IPS-18c (cell line): Measurements from ENCODE around the gene PLCH1.

Experiments
- H3K4me3 ChIP-seq: 2 replicates; pipeline ENCODE4 v1.7.0; 2013; ENCODE audit warnings: low read depth, mild to moderate bottlenecking, low read length, moderate library complexity; ENCODE audit not compliant: insufficient read depth
- H3K9me3 ChIP-seq: one replicate; pipeline ENCODE4 v1.6.1; 2013; ENCODE audit warnings: mild to moderate bottlenecking, low read length, moderate library complexity; ENCODE audit not compliant: control insufficient read depth, insufficient read depth

PLCH1 gene

DNA sequence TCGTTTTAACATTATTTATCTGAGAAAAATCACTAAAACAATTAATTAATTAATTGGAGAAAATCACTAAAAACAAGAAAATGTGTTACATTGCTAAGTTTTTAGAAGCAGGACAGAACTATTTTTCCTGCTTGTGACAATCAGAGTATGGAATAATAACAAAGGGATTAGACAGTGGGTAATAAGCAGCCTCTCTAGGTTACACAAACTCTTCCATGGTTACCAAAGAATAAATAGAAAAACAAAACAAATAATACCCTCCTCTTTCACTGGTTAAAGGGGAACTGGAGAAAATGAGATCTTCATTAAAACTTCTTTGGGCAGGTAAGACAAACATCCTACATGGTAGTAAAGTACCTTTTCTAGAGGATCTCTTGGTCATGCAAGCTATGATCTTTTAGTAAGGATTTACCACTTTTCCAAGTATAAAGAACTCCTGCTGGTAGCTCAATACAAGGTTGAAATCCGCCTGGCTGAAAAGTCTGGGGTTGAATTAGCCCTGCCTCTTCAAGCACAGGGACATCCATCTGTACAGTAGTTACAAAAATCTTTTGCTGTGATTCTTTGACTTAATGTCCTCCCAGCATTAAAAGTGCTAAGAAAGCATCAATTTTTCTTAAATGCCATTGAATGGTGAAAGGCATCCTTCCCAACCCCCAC, 2.5 kb upstream of the PLCH1 start:
- Histone ChIP-seq H3K9me3 (no peaks in the 10 kb centered on the region), H3K4me3 (no peak overlapping the region)

DNA sequence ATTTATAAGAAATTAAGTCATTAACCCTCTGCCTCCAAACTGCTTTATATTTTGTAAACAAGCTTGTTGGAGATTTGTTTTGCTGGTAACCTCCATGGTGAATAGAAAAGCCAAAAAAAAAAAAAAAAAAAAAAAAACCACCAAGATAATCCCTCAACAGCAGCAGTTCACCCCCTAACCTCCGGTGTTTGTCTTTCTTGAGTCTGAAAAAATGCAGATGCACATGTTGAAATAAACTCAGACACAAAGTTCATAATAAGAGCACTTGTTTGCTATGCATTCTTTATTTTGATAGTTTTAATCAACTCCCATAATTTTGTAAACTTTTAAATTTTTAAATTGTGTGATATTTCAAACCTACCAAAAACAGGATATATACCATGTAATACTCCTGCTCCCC, 1.8 kb upstream of the PLCH1 start:
- H3K4me3 ChIP-seq = no peak overlapping the region
- no peaks in the 10 kb centered on the region for H3K9me3 ChIP-seq

DNA sequence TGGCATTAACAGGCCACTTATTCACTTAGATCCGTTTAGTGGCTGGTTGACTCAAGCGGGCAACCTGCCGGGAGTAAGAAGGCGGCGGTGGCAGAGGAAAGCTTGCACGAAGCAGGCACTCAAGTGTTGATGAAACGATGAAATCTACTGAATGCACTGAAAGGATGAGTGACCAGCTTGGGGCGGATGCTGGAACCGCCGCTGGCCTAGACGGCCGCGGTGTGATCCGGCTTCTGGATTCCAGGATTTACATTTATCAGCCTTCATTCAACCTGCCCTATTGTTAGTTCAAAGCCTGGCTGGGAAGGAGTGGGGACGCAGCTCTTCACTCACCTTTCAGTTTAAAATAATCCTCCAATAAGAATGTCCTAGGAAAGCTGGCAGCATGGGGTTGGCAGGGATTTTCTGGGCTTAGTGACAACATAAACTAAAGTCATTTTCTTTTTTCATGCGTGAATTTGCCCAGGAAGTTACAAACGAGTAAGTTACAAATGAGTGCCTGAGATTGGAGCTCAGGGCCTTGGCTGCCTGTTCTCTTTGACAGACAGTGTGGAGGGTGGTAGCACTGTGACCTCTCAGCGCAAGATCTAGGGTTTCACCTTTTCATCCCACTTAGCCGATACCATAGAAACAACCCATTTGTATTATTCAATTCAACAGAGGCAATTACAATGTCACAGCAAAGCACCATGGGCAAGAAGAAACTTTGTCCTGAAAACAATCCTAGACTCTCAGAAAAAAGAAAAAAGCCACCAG, 1.1 kb upstream of the PLCH1 start:
- Histone ChIP-seq H3K4me3 (peak overlapping the region; percentile 34; the same call in 1 of the 2 replicates), H3K9me3 (no peaks in the 10 kb centered on the region)

- peak overlapping the region; percentile 78 for H3K4me3 ChIP-seq
- no peaks in the 10 kb centered on the region for H3K9me3 ChIP-seq
Observed at GRCh38 chr3:155744010-155744625, 753 bp downstream of the PLCH1 start.

- Histone ChIP-seq H3K4me3 (peak overlapping the region; percentile 78), H3K9me3 (no peaks in the 10 kb centered on the region)
Observed at GRCh38 chr3:155743606-155744005, 1.3 kb downstream of the PLCH1 start.

DNA sequence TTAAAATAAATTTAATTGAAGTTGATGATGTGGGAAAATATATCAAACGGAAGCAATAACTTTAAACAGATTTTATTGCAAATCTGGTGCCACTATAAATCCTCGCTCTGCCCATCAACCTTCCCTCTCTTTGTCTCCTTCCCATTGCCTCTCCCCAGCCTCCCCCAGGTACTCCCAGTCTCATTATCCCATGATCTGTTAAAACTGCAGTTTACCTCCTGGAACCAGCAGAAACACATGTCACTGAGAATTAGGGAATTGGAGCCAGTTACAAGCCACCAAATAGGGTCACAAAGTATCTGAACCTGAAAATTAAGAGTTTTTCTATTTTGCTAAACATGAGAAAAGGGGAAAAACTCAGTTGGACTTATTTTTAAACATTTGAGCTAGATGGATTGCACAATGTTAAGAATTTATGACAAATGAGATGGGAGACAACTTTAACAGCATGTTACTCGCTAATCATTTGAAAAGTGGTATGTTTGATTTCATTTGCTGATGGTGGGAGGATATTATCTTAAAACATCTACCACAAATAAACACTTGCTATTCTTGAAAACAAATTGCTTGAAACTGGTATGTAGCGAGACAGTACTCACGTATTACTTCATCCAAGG, 2.4 kb downstream of the PLCH1 start:
- Histone ChIP-seq H3K4me3 (no peak overlapping the region), H3K9me3 (no peaks in the 10 kb centered on the region)

- Histone ChIP-seq H3K9me3 (no peaks in the 10 kb centered on the region), H3K4me3 (no peak overlapping the region)
Observed at GRCh38 chr3:155741603-155742002, 3.3 kb downstream of the PLCH1 start.

DNA sequence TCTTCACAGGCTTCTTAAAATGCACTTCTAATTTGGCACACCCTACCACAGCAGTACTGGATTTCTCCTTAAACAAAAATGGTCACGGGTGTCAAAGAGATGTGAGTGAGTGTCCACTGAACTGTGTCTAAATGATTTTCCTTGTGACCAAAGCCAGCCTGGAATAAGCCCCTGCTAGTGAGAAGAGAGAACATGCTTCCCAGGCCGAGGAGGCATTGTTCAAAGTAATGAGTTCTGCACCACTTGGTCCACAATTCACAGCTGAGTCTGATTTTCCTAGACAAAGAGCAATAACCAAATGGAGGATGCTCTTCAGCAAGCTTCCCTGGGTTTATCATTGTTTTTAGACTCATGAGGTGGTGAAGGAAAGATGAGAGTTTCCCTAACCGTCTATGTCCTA, 3.8 kb downstream of the PLCH1 start:
- Histone ChIP-seq H3K4me3 (no peak overlapping the region), H3K9me3 (no peaks in the 10 kb centered on the region)

DNA sequence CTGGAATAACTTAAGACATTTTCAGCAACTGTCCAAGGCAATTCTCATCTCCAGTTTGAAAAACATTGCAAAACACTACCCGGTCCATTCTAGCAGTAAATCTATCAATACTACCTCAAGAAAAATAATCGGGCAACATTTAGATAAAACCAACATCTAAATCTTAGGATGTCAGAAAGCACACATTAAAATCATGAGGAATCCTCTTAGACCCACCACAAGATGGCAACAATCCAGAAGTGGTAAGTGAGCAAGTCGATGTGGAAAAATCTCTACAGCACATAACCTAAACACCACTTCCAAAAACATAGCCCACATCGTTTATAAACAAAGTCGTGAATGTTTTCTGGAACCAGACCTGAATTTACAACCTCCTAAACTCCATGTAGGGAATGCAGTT, 5.7 kb downstream of the PLCH1 start:
- H3K4me3 ChIP-seq = no peak overlapping the region

GRCh38 chr3:155738580-155739076, 6.2 kb downstream of the PLCH1 start:
- Histone ChIP-seq H3K9me3 (no peaks in the 10 kb centered on the region), H3K4me3 (no peak overlapping the region)

More for the DNA sequence above, 5.7 kb downstream of the PLCH1 start:
- no peaks in the 10 kb centered on the region for H3K9me3 ChIP-seq

DNA sequence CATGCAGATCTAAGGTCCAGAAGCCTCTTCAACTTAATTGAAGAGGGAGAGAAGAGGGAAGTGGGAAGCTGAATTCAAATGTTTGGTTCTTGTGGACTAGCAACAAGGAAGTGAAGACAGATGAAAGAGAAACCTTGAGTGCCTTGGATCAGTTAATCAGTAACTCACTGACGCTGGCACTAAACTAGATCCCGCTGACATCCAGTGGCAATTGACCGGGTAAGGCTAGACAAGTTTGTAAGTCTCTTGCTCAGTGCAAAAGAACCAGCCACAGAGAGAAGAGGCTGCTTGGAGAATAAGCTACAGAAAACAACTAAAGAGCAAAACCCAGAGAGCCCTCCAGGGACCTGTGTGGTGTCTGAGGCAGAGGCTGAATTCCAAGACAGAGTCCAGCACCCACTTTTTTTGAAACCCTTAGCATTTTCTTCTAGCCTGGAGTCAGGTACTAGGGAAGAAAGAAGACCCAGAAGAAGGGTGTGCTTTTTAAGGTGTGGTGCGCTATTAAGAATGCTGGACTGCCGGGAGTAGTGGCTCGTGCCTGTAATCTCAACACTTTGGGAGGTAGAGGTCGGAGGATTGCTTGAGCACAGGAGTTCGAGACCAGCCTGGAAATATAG, 6.9 kb downstream of the PLCH1 start:
- H3K9me3 ChIP-seq = no peaks in the 10 kb centered on the region
- H3K4me3 ChIP-seq = no peak overlapping the region

GRCh38 chr3:155736381-155736780, 8.5 kb downstream of the PLCH1 start:
- Histone ChIP-seq H3K4me3 (no peak overlapping the region), H3K9me3 (no peaks in the 10 kb centered on the region)

DNA sequence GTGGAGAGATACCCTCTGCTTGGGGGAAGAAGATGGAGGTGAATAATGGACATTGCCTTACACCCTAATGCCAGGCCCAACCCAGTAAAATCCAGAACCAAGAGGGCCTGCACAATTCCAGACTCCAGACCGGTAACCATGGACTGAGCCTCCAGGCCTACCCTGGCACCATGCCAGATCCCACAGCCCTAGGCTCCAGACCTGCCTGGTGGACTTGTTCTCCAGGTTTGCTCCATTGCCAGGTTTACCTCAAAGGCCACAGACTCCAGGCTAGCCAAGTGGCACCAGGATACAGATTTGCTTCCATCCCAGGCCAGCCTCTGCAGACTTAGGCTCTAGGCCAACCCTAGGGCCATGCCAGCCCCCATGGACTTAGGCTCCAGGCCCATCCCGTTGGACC, 14.0 kb downstream of the PLCH1 start:
- H3K9me3 ChIP-seq = no peaks in the 10 kb centered on the region
- H3K4me3 ChIP-seq = no peak overlapping the region

DNA sequence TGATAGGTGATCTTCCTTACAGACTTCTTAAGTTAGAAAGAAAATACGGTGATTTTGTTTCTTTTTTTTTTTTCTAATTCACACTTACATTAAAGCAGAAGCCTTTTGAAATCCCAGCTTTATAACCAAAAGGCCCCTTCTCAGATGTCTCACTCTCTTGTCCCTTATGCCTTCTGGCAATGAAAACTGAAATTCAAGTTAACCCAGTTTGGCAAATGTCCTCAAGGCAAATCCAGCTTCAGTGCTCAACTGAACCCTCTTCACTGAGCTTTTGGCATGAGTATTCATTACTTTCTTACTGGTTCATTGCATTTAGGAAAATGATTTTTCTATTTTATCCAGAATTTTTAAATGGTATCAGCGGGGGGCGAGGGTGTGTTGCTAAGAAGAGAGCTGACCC, 17.0 kb downstream of the PLCH1 start:
- no peak overlapping the region for H3K4me3 ChIP-seq
- no peaks in the 10 kb centered on the region for H3K9me3 ChIP-seq

DNA sequence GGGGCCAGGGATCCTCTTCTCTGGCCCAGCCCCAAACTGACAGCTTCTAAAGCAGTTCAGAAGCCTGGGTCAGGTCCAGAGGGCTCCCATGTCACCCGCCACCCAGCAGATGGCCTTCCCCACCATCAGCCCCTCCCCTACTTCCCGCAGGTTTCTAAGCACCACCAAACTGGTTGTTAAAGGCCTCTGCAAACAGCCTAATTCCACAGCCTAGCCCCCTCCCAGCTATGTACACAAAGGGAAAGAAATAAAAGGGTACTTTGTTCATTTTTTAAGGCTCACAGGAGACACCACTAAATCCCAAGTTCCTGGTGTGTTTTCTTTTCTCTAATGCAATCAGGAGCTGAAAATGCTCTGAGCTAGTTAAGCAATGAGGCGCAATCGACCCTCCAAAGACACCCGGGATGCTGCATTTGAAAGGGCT, 30.6 kb downstream of the PLCH1 start:
- H3K9me3 ChIP-seq = peaks cover 7% of the 10 kb centered on the region
- H3K4me3 ChIP-seq = no peak overlapping the region

GRCh38 chr3:155712008-155712407, 32.9 kb downstream of the PLCH1 start:
- peaks cover 2% of the 10 kb centered on the region for H3K9me3 ChIP-seq
- H3K4me3 ChIP-seq = no peak overlapping the region

GRCh38 chr3:155704771-155705559, 39.9 kb downstream of the PLCH1 start:
- no peaks in the 10 kb centered on the region for H3K9me3 ChIP-seq
- H3K4me3 ChIP-seq = no peak overlapping the region
